ENCODE results near the gene RWDD3.

DNA sequence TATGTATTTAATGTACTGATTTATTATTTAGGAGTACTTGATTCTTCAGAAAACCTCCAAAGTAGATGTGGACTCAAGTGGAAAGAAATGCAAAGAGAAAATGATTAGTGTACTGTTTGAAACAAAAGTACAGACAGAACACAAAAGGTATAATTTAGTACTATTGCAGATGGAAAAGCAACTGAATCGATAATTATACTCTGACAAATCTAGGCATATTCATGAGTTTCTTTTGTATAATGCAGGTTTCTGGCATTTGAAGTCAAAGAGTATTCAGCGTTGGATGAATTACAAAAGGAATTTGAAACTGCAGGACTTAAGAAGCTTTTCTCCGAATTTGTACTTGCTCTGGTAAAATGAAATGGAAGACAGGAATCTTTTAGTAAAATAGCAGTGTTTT lies 12.5 kb downstream of the RWDD3 start:
- TF ChIP-seq CTCF (IDR thresholded peaks at IDR 0.05) (no peak), EP300 (IDR thresholded peaks at IDR 0.05) (no peak), POLR2AphosphoS5 (IDR thresholded peaks at IDR 0.05) (no peak), POLR2A (IDR thresholded peaks at IDR 0.05) (no peak)
